GM15510 (cell line): Measurements from ENCODE around the gene EBLN1.

Experiments used
- POLR2A ChIP-seq: IDR thresholded peaks from 3 replicates; pipeline ENCODE4 v1.6.1; 2011; ENCODE audit warnings: borderline replicate concordance; ENCODE audit not compliant: insufficient read length; ENCODE audit errors: extremely low read depth

Gene EBLN1

DNA sequence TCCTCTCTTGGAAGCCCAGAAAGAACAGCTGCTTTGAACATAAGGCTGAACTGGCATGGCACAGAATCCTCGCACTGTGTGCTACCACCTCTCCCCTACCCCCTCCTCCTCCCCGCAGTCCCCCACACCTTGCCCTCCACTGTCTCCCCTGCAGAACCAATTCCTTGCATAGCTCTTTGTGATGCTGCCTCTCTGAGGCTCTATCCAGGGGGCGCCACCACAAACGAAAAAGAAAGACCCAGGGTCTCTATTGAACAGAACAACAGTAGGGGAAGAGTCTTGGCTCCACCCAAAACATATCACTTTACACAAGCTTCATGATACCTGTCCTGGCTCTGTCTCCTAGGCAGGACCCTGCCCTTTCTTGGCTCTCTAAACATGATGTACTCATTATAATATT lies 26.2 kb upstream of the EBLN1 start:
- TF ChIP-seq POLR2A = no peak

DNA sequence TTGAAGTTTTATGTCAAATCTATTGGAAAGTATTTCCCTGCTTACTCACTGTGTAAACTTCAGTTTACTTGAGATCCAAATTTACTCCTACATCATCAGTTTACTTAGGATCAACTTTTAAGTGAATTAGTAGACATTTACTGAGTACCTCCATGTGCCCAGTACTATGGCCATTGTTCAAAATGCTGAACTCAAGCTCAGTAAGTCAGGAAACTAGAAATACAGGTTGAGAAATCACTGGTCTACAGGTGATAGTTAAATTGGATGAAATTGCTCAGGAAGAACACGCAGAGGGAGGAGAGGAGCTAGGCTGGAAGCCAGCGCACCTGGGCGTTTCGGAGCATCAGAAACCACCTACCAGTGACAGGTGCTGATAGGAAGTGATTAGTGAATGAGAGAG lies 25.5 kb upstream of the EBLN1 start:
- no peak for TF ChIP-seq POLR2A

DNA sequence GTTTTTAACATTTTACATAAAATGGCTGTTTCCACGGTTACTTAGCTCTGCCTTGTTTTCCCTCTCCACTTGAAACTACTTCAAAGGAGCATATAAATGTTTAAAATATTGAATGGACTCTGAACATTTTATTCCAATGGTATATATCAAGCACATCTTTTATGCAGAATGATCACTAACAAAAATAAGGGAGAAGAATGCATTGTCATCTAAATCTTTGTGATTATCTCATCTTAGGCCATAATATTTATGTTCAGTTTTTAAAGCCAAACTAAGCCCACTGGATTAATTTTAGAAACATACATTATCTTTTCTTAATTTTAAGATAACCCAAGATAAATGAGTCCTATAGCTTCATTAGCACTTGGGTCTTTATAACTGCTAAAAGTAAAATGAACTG lies 13.4 kb upstream of the EBLN1 start:
- no peak for TF ChIP-seq POLR2A

DNA sequence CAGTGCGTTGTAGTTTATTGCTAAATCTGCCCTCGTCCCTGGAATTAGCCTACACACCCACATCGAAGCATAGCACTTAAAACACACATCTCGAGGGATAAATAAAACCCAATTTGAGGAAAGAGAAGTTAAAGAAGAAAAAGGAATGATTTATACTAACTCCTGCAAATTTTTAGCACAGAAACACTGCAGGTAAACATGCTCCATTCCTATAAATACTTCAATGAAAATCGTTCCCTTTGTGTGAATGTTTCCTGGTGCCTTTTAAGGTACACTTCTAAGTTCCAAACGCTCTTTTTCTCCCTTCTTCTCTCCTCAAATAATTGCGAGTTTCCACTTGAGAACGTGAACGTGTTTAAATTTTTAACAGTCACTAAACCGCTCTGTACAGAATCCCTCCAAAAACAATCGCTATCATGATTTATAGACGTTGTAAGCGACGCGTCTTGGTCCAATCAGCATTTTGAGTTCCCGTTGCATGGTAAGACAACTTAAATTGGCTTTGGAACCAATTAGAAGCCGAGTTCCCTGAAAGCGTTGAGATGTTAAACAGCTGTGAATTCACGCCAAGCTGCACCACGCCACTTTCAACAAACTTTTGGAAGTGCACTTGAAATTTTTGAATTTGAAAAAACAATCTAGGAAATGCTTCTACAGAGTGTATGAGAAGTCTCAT lies 12.5 kb upstream of the EBLN1 start:
- no peak for TF ChIP-seq POLR2A

DNA sequence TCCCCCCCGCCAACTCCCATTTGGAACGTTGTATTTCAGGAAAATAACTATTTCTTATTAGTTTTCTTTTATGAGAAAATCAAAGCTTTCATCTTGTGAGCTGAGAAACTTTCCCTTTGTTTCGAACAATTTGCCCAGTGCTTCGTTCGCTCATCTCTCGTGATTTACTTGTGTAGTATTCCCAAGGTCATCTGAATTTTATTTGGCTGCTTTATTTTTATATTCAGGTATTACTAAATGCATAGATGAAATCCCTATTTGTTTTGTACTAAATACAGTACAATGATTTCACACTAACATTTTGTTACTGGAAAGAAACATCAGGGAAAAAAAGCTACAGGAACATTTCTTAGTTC lies 12.0 kb upstream of the EBLN1 start:
- TF ChIP-seq POLR2A = no peak

DNA sequence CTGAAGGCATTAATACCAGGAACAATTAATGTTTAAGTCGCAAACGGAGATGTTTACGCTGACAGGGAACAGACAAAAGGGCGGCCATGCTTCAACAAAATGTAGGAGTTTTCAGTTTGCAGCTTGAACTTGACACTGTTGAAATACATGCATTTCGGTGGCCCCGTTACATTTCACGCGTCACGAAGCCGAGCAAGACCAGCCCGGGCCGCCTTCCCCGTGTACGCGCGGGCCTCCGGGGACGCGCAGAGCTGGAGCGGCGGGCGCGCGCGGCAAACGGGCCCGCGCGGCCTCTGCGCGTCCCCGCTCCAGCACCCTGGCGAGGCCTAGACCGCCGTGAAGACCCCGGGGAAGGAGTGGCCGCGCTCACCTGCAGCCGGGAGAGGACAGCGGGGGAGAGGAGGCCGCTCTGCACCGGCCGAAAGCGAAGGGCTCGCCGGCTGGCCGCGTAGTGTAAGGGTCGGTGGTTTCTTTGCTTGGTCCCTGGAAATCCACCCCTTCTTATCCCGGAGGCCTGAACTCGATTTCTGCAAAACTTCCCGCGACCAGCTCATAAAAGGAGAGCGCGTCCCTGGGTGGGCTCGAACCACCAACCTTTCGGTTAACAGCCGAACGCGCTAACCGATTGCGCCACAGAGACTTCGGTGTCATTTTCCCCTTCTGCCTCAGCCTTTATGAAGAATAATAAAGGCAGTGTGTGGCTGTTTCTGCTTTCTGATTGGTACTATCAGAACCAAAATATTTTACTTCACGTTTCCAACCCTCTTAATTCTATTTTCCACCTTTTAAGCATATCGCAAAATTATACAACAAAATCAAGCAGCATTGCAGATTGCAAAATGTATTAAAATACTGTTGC lies 11.4 kb upstream of the EBLN1 start:
- no peak for TF ChIP-seq POLR2A

DNA sequence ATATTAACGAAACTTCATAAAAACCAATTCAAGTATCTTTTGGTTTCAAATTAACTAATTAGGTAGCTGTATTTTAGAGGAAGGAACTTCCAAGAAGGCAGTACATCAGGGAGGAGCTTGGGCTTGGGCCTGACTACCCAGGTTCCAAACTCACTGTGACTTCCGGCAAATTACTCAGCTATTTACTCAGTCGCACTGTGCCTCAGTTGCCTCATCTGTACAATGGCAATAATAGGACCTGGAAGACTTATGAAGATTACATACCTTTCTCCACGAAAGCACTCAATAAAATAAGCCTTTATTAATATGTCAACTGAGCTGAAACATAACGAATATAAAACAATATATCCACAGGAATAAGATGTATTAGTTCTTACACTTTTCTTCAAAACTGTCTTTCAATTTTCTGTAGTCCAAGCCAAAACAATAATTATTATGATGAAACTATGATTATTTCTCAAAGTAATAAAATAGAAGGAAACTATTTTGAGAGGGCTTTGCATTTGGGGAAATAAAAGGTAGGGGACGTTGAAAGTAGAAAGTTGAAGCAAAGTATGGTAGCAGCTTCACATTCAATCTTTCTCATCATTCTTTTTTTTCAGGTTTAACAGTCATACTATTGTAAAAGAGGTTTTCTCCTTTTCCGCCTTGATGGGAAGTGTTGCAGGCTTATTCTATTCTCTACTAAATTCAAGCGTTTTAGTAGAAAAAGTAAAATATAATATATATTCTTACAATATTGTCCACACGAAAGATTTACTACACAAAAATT lies 10.5 kb upstream of the EBLN1 start:
- TF ChIP-seq POLR2A = no peak

DNA sequence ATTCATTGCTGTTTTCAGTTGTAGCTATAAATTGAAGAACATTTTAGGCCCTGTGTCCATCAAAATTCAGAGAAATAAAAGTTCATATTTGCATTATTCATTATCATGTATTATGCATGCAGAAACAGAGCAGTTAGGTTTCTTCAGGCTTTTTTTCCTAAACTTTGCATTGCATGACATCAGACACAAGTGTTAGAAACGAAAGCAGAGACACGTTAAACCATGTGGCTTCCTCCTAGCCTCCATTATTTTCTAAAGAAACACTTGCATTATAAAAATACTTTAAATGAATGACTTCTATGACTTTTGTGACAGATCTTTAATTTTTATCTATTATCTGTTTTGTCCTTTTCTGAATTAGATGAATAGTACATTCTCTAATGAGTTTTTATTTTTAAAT lies 8.8 kb upstream of the EBLN1 start:
- TF ChIP-seq POLR2A = no peak

DNA sequence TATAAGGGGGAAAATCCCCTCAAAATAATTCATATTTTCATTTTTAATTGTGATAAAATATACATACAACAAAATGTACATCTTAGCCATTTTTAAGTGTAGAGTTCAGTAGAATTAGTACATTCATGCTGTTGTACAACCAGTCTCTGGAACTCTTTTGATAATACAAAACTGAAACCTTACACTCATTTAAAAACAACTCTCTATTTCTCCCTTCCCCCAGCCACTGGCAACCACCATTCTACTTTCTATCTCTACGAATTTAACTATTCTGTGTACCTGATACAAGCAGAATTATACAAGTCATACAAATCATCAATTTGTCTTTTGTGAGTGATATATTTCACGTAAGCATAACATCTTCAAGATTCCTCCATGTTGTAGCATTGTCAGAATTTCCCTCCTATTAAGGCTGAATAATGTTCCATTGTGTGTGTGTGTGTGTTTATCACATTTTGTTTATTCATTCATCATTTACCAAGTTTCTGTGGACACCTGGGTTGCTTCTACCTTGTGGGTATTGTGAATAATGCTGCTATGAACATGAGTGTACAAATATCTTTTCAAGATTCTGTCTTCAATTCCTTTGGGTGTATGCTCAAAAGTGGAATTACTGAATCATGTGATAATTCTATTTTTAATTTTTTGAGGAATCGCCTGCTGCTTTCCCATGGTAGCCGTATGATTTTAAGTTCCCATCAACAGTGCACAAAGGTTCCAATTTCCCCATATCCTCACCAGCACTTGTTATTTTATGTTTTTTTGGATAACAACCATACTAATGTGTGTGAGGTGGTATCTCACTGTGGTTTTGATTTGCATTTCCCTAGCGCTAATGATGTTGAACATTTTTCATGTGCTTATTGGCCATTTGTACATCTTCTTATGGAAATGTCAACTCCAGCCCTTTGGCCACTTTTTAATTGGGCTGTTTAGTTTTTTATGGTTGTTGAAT lies 4.7 kb upstream of the EBLN1 start:
- no peak for TF ChIP-seq POLR2A

DNA sequence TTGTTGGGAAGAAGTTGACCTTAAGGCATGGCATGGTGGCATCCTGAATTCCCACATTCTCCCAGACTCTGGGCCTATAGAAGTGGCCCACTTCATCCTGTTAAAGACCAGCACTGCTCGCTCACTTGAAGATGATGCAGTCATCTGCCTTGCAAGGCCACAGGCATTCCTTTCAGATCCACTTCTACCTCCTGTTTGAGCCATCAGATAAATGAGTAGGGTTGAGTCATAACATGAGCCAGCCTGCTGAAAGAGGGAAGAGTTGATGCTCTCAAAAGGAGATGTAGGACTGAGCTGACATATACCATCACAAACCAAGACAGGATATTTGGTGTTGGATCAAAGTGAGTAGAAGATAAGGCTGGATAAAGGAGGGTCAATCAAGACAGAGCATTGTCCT lies 1.5 kb upstream of the EBLN1 start:
- TF ChIP-seq POLR2A = no peak

DNA sequence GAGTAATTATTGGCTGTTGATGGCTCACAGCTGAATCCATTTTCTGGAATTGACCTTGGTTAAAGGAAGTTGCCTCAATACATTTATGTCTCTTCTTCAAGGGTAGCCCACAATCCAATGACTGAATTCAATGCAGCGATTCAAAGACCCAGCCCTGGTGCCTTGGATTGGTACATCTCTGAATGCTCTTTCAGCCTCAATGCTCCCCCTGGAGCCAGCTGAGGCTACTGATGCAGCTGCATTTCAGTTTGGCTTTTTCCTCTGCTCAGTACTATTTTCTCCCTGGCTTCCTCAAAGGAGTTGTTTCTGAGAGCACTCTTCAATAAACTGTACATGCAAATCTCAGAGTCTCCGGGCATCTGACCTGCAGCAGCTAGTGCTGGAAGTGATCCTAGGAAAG lies 633 bp upstream of the EBLN1 start:
- TF ChIP-seq POLR2A = no peak

DNA sequence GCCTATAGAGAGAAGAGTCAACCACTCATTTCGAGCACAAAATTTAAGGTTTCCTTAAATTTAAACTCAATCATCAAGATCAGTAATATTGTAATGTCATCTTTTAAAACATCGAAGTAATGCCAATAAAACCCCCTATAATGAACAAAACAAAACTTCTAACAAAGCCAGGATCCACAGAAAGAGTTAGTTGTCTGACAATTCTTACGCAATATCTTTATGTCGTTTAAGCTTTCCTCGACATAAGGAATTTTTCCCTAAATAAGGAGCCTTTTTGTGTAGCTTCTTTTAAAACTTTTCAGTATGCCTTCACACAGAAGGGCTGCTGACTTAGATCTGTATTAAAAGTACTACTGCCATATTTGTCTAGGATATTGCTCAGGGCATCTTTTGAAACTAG lies 7.5 kb downstream of the EBLN1 start:
- TF ChIP-seq POLR2A = no peak

DNA sequence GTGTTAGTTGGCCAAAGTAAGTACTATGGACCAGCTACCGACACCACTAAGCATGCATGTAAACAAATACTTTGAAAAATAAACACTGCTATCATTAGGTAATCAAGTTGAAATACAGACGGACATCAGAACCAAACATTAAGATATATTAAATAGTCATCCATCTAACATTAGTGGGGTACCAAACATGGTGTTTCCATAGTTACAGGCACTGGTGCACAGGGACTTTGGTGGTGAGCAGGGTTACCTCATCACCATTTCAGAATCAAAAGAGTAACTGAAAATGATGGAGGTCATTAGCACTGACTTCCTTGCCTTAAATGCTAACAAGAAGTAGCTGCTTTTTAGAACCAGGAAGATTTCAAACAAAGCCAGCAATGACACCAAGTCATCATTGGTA lies 23.9 kb downstream of the EBLN1 start:
- TF ChIP-seq POLR2A = no peak

DNA sequence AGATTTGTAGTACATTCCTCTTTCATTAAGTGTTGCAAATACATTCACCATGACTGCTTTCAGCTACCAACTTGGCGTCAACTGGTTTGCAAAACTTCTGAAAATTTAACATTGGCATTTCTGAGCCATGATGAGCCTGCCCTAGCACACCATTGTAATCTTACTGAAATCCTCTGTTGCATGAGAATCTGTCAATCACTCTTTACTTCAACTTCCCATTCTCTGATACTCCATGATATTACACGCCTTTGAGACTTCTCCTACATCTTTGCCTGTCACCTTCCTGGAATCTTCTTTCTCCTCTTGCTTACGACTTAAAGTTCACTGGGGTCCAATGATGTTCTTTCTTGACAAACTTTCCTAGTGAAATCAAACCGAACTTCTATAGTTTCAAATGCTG lies 32.2 kb downstream of the EBLN1 start:
- no peak for TF ChIP-seq POLR2A
